HCT116 (cell line): ENCODE data around the gene MIF. TPM values are rescaled to one million over a fixed set of nuclear protein-coding genes. Genes with fewer than 3 reads are reported as not detected.

Source experiments
- ATAC-seq: fragments of 200-7000 bp; cut with Tn5 transposase; 2 replicates; pipeline ENCODE4 v1.9.1; 2020; ENCODE audit warnings: mild to moderate bottlenecking, moderate library complexity
- BruUV-seq: library from RNA; stranded (reverse); fragments of 400-500 nt; replicated peaks from 2 replicates; lab custom pipeline; 2021; lab: Mats Ljungman, UMichigan
- CTCF ChIA-PET: fragments of 300-600 bp; sonication (Branson Sonifier 250); formaldehyde crosslinking; loops from one replicate; lab custom pipeline; 2021; ENCODE audit warnings: antibody characterized with exemption; lab: Charles Lee
- POLR2A ChIA-PET: fragments of 300-600, 350-600 bp; sonication (Branson Sonifier 250); formaldehyde crosslinking; loops from one replicate; lab custom pipeline; 2021; ENCODE audit warnings: antibody characterized with exemption; lab: Charles Lee
- RAD21 ChIA-PET, 2 experiments: fragments of 300-600 bp; sonication (Branson Sonifier 250); formaldehyde crosslinking; loops; one replicate each; lab custom pipeline; 2023; ENCODE audit warnings: low total read pairs in 2 of 2; ENCODE audit not compliant: uncharacterized antibody in 2 of 2, unreplicated experiment in 2 of 2, low non-redundant PET in 1 of 2; lab: Charles Lee
- DNase-seq: peaks from one replicate; pipeline ENCODE4 v3.0.0-alpha.2; 2010; ENCODE audit warnings: low read depth, low spot score
- H2AFZ ChIP-seq: fragments of 200-600 bp; shearing (Covaris generic), sonication (generic); 2 replicates; pipeline ENCODE4 v1.6.1; 2017; ENCODE audit warnings: low read depth, mixed run types, mixed read lengths, antibody characterized with exemption, low read length; ENCODE audit not compliant: poor library complexity, severe bottlenecking
- H3K27ac ChIP-seq: 2 replicates; pipeline ENCODE4 v1.5.1; 2012; ENCODE audit warnings: low read depth, low read length
- H3K27me3 ChIP-seq: fragments of 200-600 bp; sonication (generic); 2 replicates; pipeline ENCODE4 v1.6.1; 2016; ENCODE audit warnings: mixed run types, low read length, mixed read lengths; ENCODE audit not compliant: insufficient read depth
- H3K36me3 ChIP-seq, 2 experiments: fragments of 200-500 bp in 1 of 2; fragments of 200-600 bp in 1 of 2; sonication (Bioruptor generic) in 1 of 2; sonication (generic) in 1 of 2; 2 replicates each; pipeline versions ENCODE4 v1.5.1 to v1.6.1; 2014 to 2016; ENCODE audit warnings: low read length in 2 of 2, inconsistent platforms in 1 of 2, mixed read lengths in 1 of 2, mixed run types in 1 of 2; ENCODE audit not compliant: insufficient read depth in 2 of 2, control insufficient read depth in 1 of 2
- H3K4me1 ChIP-seq, 2 experiments: fragments of 200-600 bp in 1 of 2; sonication (generic) in 1 of 2; 2 replicates each; pipeline versions ENCODE4 v1.5.1 to v1.6.1; 2012 to 2017; ENCODE audit warnings: low read length in 2 of 2, inconsistent platforms in 1 of 2, mild to moderate bottlenecking in 1 of 2, mixed read lengths in 1 of 2, mixed run types in 1 of 2, moderate library complexity in 1 of 2; ENCODE audit not compliant: insufficient read depth in 2 of 2, control insufficient read depth in 1 of 2
- H3K4me2 ChIP-seq: fragments of 200-600 bp; sonication (generic); 2 replicates; pipeline ENCODE4 v1.6.1; 2017; ENCODE audit warnings: mixed run types, low read length, mixed read lengths
- H3K4me3 ChIP-seq, 2 experiments: fragments of 200-600 bp in 1 of 2; sonication (generic) in 1 of 2; replicated peaks in 1 of 2; 2 replicates each; pipeline ENCODE4 v1.5.1; 2011 to 2016; ENCODE audit warnings: low read length in 2 of 2, control low read depth in 1 of 2, low read depth in 1 of 2, mild to moderate bottlenecking in 1 of 2, mixed read lengths in 1 of 2, mixed run types in 1 of 2
- H3K79me2 ChIP-seq: fragments of 200-600 bp; sonication (generic); 2 replicates; pipeline ENCODE4 v1.6.1; 2017; ENCODE audit warnings: mild to moderate bottlenecking, mixed run types, low read length, moderate library complexity, mixed read lengths; ENCODE audit not compliant: insufficient read depth
- H3K9ac ChIP-seq: fragments of 200-600 bp; sonication (generic); 2 replicates; pipeline ENCODE4 v1.6.1; 2016; ENCODE audit warnings: low read length, mixed read lengths
- H3K9me2 ChIP-seq: fragments of 200-600 bp; sonication (generic), shearing (Covaris generic); 2 replicates; pipeline ENCODE4 v1.6.1; 2017; ENCODE audit warnings: mixed run types, mild to moderate bottlenecking, moderate library complexity; ENCODE audit not compliant: insufficient read depth
- H3K9me3 ChIP-seq, 2 experiments: fragments of 200-500 bp in 1 of 2; fragments of 200-600 bp in 1 of 2; sonication (Bioruptor generic) in 1 of 2; sonication (generic) in 1 of 2; 2 replicates each; pipeline ENCODE4 v1.6.1; 2014 to 2017; ENCODE audit warnings: low read length in 2 of 2, mixed read lengths in 2 of 2, inconsistent platforms in 1 of 2, low read depth in 1 of 2, mild to moderate bottlenecking in 1 of 2, mixed run types in 1 of 2, moderate library complexity in 1 of 2; ENCODE audit not compliant: control insufficient read depth in 1 of 2, insufficient read depth in 1 of 2
- H4K20me1 ChIP-seq: fragments of 200-600 bp; sonication (generic), shearing (Covaris generic); 2 replicates; pipeline ENCODE4 v1.6.1; 2017; ENCODE audit warnings: mixed run types, mild to moderate bottlenecking, moderate library complexity; ENCODE audit not compliant: insufficient read depth
- CBX3 ChIP-seq: IDR thresholded peaks from 2 replicates; pipeline ENCODE4 v1.6.1; 2012; ENCODE audit warnings: low read depth
- EZH2 ChIP-seq: fragments of 200-600 bp; sonication (generic); IDR thresholded peaks from 2 replicates; pipeline ENCODE4 v1.6.1; 2017; ENCODE audit warnings: antibody characterized with exemption, mixed run types
- JUND ChIP-seq: IDR thresholded peaks from 2 replicates; pipeline ENCODE4 v1.6.1; 2012
- SIN3A ChIP-seq: IDR thresholded peaks from 2 replicates; pipeline ENCODE4 v1.6.1; 2012; ENCODE audit warnings: low read depth
- SRF ChIP-seq: IDR thresholded peaks from 2 replicates; pipeline ENCODE4 v1.6.1; 2012; ENCODE audit warnings: low read depth
- ZFX ChIP-seq: fragments of 450-650 bp; IDR thresholded peaks from 2 replicates; pipeline ENCODE4 v1.6.1; 2017
- intact Hi-C: fragments of 100-400 bp; cut with micrococcal nuclease; formaldehyde crosslinking; loops from 2 replicates; pipeline ENCODE4 v1.10.0; 2022
- total RNA-seq: library from RNA; stranded (reverse); gene quantifications from one replicate; pipeline ENCODE4 v1.2.1, GENCODE V29; 2021; ENCODE audit not compliant: unreplicated experiment
- TF ChIP-seq, protein P1 (sequence below), 3 experiments: fragments of 200-600 bp in 1 of 3; sonication (generic) in 1 of 3; IDR thresholded peaks in 2 of 3; conservative IDR thresholded peaks in 1 of 3; 2 replicates each; pipeline ENCODE4 v1.5.1; 2012 to 2017; ENCODE audit warnings: low read depth in 2 of 3, low read length in 2 of 3, antibody characterized with exemption in 1 of 3, borderline replicate concordance in 1 of 3, control low read depth in 1 of 3, mild to moderate bottlenecking in 1 of 3, mixed read lengths in 1 of 3, mixed run types in 1 of 3, moderate library complexity in 1 of 3; ENCODE audit not compliant: insufficient read depth in 1 of 3
- TF ChIP-seq, protein P2 (sequence below): IDR thresholded peaks from 2 replicates; pipeline ENCODE4 v1.6.1; 2012; ENCODE audit warnings: low read depth
- TF ChIP-seq, protein P3 (sequence below): IDR thresholded peaks from 2 replicates; pipeline ENCODE4 v1.6.1; 2012

The MIF gene
- total RNA-seq, 1 experiment from 2014 or later, result 1,511 TPM

GRCh38 chr22:23874871-23875270 lies 19.3 kb upstream of the MIF start:
- no peak overlapping the region for H3K4me3 ChIP-seq

More at GRCh38 chr22:23874871-23875270, 19.3 kb upstream of the MIF start:
- ChIA-PET CTCF (no interaction called here), RAD21 (no interaction called here)
- no peaks in the 10 kb centered on the region for H3K9me2 ChIP-seq
- H3K9ac ChIP-seq, result no peak overlapping the region
- H3K27me3 ChIP-seq, result no peaks in the 10 kb centered on the region
- no peak for ATAC-seq
- no peaks in the 10 kb centered on the region for H3K79me2 ChIP-seq
- no peaks in the 10 kb centered on the region for H3K4me1 ChIP-seq
- no TSS peak for BruUV-seq
- no peak overlapping the region for H3K27ac ChIP-seq
- peaks cover 0 to 2% of the 10 kb centered on the region in 2 experiments; a peak in 1 of 4 replicates for H3K36me3 ChIP-seq
- no peaks in the 10 kb centered on the region for H4K20me1 ChIP-seq
- H3K4me2 ChIP-seq, result no peak overlapping the region
- H3K9me3 ChIP-seq, result no peaks in the 10 kb centered on the region
- intact Hi-C loops, result no loop called here
- TF ChIP-seq CBX3, result no peak
- TF ChIP-seq, protein P1, sequence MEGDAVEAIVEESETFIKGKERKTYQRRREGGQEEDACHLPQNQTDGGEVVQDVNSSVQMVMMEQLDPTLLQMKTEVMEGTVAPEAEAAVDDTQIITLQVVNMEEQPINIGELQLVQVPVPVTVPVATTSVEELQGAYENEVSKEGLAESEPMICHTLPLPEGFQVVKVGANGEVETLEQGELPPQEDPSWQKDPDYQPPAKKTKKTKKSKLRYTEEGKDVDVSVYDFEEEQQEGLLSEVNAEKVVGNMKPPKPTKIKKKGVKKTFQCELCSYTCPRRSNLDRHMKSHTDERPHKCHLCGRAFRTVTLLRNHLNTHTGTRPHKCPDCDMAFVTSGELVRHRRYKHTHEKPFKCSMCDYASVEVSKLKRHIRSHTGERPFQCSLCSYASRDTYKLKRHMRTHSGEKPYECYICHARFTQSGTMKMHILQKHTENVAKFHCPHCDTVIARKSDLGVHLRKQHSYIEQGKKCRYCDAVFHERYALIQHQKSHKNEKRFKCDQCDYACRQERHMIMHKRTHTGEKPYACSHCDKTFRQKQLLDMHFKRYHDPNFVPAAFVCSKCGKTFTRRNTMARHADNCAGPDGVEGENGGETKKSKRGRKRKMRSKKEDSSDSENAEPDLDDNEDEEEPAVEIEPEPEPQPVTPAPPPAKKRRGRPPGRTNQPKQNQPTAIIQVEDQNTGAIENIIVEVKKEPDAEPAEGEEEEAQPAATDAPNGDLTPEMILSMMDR (IDR thresholded peaks at IDR 0.05 in 2 of 3, conservative IDR thresholded peaks at IDR 0.05 in 1 of 3; ENCODE audit: borderline replicate concordance in 1 of 3, insufficient read depth in 1 of 3, low read depth in 2 of 3, low read length in 2 of 3), result no peak
- no peak for TF ChIP-seq EZH2
- no peak for TF ChIP-seq JUND
- TF ChIP-seq ZFX, result no peak
- no peak for TF ChIP-seq SRF
- TF ChIP-seq, protein P2, sequence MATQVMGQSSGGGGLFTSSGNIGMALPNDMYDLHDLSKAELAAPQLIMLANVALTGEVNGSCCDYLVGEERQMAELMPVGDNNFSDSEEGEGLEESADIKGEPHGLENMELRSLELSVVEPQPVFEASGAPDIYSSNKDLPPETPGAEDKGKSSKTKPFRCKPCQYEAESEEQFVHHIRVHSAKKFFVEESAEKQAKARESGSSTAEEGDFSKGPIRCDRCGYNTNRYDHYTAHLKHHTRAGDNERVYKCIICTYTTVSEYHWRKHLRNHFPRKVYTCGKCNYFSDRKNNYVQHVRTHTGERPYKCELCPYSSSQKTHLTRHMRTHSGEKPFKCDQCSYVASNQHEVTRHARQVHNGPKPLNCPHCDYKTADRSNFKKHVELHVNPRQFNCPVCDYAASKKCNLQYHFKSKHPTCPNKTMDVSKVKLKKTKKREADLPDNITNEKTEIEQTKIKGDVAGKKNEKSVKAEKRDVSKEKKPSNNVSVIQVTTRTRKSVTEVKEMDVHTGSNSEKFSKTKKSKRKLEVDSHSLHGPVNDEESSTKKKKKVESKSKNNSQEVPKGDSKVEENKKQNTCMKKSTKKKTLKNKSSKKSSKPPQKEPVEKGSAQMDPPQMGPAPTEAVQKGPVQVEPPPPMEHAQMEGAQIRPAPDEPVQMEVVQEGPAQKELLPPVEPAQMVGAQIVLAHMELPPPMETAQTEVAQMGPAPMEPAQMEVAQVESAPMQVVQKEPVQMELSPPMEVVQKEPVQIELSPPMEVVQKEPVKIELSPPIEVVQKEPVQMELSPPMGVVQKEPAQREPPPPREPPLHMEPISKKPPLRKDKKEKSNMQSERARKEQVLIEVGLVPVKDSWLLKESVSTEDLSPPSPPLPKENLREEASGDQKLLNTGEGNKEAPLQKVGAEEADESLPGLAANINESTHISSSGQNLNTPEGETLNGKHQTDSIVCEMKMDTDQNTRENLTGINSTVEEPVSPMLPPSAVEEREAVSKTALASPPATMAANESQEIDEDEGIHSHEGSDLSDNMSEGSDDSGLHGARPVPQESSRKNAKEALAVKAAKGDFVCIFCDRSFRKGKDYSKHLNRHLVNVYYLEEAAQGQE, result no peak
- no peak for TF ChIP-seq SIN3A
- TF ChIP-seq, protein P3, sequence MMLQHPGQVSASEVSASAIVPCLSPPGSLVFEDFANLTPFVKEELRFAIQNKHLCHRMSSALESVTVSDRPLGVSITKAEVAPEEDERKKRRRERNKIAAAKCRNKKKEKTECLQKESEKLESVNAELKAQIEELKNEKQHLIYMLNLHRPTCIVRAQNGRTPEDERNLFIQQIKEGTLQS, result no peak
- TF ChIP-seq, all 23 proteins: peak for 0
- no peak for DNase-seq
- POLR2A ChIA-PET, result no interaction called here
- no peak overlapping the region for H2AFZ ChIP-seq
